Mesenteric fat pad (tissue), 1 donor: ENCODE measurements around the gene ADGRA1. TPM values are rescaled to one million over a fixed set of nuclear protein-coding genes. Genes with fewer than 3 reads are reported as not detected.

ENCODE experiments used
- DNase-seq: peaks from one replicate; pipeline ENCODE4 v3.0.0-alpha.2; 2020; ENCODE audit warnings: low spot score
- total RNA-seq: library from RNA; stranded (reverse); fragmentation: NEBNext Ultra II Directional; extraction: Animal tissue kit (Norgen Biotek cat#: 25700); gene quantifications from one replicate; pipeline ENCODE4 v1.2.1, GENCODE V29; 2021
- donor health status: DM: yes; HTN: yes; CAD: no.

Gene ADGRA1
- total RNA-seq, 1 donor from 2014 or later = not detected

DNA sequence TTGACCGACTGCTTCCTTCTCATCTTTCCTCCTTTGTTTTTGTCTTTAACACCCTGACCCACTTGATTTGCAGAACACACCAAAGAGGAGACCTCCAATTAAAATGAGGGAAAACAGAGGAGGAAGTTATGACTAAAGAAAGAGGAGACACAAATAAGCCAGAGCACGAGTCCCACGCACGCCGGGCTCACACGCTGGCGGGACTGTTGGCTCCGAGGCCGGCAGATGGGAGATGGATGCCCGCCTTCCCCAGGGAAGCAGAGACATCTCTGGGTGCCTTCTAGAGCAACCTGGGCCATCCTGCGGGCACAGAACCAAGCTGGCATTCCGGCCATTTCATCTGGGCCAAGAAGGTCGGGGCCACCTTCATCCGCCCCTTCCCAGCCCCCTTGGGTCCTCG, 5.6 kb downstream of the ADGRA1 start:
- no peak for DNase-seq

DNA sequence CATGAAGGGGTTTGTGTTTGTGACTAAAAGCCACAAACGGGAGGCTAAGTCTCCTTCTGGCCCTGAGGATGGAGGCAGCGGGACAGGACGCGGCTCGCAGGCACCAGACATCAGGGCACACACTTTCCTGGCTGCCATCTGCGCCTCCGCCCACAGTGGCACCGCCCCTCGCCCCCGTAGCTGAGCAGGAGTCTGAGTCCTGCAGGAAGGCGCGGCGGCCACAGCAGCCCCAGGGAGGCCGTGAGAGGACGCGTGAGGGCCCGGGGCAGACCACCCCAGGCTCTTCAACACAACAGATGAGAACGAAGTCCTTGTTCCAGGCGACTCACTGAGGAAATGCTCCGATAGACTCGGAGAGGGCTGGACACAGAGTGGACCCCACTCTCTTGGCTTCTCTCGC, 6.6 kb downstream of the ADGRA1 start:
- DNase-seq = no peak

DNA sequence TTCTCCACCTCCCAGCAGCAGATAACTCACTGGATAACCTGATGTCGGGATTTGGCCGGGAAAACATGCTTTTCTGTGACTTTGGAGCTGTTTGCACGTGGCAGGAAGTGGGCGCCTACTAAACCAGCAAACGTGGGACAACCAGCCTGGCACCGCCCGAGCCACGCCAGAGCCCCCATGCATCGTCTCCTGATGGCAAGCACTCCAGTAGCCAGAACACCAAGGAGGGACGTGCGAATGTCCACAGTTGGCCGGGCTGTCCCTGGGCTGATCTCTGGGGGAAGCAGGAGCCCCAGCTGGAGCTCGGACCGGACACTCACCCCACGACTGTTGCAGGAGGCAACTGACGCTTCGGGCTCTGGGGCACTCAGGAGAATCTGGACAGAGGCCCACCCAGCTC, 7.1 kb downstream of the ADGRA1 start:
- DNase-seq = no peak

DNA sequence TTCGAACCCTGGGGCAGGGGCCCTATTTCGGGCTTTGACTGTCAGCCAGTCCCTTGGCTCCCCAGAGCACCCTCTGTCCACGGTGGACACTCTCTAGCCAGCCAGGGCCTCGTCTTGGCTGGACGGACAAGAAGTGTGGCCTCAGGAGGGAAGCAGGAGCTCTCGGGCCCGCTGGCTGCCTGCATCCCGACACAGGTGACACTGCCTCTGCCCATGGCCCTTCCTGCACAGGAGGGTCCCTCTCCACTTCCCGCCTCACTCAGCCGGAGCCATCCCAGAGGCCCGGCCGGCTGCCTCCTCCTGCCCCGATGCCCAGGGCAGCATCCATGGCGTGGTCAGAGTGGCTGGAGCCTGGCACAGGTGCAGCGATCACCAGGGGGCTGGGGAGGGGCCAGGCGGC, 7.9 kb downstream of the ADGRA1 start:
- DNase-seq = no peak

DNA sequence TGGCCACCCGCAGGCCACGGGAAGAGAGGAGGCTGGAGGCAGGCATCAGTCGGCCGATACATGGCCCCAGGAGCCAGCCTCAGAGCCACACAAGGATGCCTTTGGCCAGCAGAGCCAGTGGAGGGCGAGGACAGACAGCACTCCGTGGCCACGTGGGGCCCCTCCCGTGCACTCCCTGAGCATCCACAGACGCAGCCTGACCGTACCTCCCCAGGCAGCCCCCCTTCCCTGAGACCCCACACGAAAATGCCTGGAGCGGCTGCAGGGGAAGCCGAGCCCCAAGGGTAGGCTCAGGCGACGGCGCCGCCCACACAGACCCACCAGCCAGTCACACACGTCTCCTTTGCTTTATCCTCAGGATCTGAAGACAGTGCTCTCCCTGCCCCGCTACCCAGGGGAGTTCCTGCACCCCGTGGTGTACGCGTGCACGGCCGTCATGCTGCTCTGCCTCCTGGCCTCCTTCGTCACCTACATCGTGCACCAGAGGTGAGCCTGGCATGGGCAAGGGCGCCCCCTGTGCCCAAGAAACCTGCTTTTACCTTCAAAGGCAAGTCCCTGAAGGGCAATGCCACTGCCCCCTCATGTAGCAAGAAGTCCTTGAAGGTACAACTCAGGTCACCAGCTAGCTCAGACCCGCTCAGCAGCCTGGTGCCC, 9.0 kb downstream of the ADGRA1 start:
- no peak for DNase-seq

DNA sequence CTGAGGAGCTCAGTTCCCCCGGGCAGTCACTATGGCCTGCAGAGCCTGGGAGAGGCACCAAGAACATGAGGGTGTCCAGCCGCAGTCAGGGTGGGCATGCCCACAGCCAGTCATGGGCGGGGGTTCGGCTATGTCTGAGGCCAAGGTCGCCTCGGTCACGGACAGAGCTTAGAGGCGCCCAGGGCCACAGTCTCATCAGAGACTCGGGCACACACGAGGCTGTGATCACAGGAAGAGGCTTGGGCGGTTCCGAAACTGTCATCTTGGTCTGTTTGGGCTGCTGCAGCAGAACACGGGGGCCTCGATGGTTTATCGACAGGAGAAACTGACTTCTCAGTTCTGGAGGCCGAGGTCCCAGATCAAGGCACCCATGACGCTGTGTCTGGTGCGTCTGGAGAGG, 9.7 kb downstream of the ADGRA1 start:
- DNase-seq = no peak

DNA sequence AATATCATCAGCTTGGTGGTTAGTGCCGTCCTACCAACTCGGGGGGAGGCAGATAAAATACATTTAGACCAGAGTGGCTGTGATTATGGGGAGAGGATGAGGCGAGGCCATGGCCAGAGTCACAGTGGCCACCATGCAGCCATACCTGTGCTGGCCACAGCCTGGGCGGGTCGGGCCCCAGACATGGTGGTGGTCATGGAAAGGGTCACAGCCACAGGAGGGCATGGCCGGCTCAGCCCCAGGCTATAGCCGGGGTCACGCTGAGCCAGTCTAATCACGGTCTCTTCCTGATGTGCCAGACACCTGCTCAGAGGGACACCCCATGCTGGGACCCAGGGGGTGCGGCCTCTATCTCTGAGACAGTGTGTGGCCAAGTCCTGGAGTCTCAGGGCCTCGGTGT, 10.2 kb downstream of the ADGRA1 start:
- DNase-seq = no peak

DNA sequence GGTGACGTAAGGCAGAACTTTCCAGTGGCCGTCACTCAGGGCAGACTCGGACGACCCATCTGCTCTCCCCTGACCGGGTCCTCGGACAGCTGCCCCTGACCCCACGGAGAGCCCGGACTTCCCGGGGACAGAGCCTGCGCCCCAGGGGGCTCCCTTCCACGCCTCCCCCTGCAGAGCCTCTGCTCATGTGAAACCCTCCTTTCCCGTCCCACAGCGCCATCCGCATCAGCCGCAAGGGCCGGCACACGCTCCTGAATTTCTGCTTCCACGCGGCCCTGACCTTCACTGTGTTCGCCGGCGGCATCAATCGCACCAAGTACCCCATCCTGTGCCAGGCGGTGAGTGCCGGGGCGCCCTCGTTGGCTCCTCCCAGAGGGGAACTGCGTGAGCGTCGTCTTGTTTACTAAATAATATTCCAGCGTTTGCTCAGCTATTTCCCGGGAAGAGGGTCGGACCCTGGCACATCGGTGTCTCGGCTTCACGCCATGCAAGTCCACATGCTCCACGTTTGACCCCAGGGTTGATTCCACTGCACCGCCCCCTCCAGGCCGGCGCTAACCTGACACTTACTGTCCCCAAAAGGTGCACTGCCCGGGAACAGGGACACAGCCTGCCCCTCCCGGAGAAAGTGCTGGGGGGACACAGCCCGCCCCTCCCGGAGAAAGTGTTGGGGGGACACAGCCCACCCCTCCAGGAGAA, 10.9 kb downstream of the ADGRA1 start:
- no peak for DNase-seq

DNA sequence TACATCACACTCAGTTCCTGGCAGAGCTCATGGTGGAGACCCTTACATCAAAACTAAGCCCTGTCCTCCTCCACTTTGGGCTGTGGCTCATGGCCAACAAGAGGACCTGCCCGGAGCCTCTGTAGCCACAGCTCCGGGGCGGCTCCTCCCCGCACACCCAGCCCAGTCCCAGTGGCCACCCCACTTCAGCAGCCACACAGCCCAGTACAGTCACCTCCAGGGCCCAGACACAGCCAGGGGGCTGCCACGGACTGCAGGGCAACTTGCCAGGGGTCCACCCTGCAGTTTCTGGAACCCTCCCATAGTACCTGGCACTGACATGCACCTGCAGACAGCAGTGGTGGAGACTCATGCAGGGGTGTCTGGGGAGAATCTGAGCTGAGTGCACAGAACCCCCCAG, 11.8 kb downstream of the ADGRA1 start:
- no peak for DNase-seq

DNA sequence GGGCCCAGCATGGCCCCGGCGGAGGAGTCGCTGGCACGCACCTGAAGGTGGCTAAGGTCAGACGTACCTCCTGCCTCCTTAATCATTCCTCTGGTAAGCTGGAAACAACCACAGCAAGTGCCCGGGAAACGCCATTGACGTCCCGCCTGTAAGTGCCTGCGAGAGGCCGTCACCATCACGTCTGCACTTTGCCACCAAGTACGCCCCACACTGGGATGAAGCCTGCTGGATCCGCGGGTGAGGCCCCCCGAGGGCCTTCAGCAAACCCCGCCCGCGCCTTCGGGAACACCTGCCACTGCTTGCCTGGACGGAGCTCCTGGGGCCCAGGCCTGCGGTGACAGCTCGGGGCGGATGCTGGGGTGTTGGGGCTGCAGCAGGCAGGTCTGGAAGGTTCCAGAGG, 12.5 kb downstream of the ADGRA1 start:
- DNase-seq = no peak

DNA sequence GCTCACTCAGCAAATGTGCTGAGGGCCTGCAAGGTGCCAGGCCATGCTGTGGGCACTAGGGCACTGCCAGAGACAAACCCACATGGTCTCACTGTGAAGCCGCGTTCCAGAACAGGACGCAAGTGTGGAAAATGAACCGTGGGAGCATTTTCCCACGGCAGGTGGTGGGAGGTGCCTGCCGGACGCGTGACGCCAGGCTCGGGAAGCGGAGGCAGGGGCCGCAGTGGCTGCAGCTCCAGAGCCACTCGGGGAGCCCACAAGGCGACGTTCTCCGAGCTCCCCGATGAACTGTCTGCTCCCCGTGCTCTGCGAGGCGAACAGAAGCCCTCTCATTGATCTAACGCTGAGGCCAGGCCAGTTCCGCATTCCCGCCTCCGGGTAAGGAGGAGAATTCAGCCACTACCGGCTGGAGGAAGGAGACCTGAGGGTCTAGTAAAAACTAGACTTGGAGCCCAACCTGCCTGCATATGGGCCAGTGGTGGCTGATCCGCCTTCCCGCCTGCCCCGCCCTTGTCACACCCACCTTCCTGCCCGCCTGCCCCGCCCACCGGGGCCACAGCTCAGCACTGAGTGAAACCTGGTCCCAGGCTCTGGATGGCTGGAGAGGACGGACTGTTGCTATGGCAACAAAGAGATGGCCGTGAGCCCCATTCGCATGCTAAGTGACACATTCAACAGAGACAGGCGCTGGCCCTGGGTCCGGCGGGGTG, 13.1 kb downstream of the ADGRA1 start:
- no peak for DNase-seq

DNA sequence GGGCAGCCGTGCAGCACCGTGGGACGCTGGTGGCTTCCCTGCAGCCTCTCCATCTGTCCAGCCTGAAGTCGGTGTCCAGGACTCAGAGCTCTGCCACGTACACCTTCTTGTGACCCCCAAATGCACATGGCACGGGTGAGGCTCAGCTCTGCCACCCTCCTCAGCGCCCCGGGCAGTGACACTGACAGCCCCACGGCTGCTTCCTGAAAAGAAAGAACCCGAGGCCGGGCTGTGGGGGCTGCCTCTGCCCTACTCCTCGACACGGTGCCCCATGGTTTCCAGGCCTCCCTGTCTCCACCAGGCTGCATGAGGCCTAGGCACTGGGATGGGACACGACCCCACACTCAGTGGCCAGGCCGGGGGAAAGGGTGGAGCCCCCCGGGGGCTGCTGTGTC, 13.7 kb downstream of the ADGRA1 start:
- DNase-seq = no peak

DNA sequence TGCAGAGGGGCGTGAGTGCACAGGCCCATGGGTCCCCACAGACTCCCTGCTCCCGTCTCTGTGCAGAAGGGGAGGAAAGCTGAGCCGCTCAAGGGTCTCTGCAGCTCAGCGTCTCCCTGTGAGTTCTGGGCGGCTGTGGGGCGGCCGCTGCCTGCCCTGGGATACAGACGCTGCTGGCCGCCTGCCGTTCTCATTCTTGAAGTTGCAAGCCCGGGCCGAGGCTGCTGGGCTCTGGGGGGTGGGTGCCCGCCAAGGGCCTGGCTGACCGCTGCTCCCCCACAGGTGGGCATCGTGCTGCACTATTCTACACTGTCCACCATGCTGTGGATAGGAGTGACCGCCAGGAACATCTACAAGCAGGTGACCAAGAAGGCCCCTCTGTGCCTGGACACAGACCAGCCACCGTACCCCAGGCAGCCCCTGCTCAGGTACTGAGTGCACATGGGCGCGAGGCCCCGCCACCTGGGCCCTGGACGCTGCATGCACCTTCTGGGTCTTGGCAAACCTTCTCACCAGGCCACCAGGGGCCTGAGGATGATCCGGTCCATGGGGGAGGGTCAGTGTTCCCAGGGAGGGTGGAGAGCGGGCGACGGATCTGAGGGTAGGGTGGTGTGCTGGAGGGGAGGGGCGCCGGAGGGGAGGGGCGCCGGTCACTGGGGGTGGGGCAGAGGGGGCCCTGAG, 14.8 kb downstream of the ADGRA1 start:
- DNase-seq = no peak

DNA sequence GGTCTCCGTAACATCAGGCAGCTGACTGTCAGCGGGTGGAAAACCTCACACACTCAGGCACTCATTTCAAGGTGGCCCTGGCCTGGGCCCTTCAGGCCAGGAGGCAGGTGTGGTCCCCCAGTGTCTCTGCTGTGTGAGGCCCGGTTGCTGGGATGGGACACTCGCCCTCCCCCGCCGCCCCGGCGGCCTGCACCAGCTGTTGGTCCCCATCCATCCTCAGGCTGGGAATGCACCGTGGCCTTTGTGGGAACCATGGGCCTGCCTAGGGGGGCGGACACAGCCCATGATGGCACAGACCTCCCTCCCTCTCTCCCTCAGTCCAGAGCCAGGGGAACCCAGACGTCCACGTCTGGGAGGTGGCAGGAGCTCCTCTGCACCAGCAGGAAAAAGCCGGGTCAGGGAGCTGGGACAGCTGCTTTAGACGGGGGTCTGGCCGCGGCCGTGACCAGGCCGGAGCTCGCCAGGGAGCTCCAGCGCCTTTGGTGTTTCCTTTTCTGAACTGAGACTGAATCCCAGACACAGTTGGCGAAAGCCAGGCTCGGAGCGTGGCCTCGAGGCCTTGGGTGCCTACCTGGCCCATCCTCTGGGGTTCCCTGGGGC, 15.7 kb downstream of the ADGRA1 start:
- DNase-seq = no peak

DNA sequence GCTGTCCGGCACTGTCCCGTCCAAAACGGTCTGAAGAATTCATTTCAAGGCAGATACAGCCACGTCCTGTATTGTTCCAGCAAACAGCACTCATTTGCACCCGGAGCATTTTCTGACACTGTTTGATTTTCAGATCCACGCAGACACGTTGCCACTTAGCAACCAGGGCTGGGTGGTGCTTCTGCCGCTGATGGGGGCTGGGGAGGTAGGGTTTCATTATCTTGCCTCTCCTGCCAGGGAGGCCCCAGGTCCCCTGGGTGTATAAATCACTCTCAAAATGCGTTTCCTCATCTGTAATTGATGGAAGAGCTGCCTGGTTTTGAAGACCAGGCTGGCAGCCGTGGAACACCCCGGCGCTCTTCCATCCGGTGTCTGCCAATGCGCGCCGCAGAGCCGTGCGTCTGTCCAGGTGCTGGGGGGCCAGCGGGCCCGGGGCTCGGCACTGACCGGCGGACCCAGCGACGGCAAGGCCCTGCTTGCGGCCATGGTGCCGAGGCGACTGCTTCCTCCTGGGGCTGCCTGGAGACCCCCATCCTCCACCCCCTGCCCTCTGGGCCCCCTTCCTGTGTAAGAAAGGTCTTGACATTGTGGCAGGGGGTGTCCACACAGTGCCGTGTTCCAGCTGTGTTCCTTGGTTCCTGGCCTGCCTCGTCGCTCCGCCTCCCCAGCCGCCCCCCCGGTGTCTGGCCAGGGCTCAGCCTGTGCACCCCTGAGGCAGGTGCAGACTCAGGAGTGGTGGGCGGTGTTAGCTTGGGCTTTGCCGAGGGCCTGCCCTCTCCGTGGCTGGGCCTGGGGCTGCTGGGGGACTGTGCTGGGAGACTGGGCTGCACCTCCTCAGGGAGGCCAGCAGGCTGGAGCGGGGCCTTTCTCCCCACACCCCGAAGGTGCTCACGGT, 16.6 kb downstream of the ADGRA1 start:
- no peak for DNase-seq

DNA sequence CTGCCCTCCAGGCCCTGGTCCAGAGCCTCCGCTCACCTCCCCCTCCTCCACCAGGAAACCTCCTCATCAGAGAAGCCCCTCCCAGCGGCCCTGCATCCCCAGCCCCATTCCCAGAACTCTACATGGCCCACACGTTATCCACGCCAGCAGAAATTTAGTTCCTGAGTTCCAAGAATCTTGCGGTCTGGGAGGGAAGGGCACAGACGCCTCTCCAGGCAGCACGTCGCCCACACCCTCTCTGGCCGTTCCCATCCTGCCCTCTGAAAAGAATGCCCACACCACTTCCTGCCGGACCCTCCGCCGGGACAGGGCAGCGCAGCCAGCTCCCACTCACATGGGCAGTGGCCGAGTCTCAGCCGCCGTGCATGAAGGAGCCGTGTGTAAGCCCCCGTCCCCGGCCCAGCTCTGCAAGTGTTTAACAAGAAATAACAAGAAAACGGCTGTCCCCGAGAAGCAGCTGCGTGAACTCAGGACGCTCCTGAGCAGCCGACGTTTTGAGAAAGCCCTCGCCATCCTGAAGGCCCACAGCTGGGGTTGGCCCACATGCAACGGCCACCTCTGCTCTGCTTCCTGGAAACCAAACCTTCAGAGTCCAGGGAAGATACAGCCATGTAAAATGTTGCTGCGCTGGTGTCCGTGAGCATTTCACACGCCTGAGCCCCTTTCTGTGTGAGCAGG, 17.4 kb downstream of the ADGRA1 start:
- no peak for DNase-seq

DNA sequence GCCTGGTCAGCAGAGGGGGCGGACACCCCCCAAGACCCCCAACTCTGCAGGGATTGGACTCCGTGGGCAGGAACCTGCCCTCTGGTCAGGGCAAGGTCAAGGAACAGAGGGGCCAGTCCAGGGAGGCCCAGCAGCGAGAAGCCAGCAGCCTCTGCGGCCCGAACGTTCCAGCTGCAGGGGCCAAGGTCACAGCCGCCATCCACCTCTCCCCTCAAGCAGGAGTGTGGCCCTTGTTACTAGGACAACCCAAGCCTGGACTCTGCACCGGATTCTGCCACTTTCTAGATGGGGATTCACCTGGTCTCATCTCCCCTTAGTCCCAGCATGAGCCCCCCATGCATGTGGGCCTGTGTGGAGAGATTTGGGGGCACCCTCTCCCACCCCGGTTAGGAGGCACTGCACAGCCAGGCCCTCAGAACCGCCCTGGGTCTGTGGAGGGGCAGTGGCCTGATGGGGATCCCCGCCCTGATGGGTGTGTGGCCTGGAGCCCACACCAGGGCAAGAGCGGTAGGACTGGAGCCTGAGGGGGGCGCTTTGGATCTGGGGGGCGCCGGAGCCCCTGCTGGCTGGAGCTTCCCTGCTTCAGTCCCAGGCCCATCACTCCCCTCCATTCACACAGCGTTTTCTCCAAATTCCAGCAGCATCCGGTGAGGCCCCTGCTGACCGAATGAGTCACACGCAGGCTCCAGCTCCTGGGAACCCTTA, 18.1 kb downstream of the ADGRA1 start:
- no peak for DNase-seq

DNA sequence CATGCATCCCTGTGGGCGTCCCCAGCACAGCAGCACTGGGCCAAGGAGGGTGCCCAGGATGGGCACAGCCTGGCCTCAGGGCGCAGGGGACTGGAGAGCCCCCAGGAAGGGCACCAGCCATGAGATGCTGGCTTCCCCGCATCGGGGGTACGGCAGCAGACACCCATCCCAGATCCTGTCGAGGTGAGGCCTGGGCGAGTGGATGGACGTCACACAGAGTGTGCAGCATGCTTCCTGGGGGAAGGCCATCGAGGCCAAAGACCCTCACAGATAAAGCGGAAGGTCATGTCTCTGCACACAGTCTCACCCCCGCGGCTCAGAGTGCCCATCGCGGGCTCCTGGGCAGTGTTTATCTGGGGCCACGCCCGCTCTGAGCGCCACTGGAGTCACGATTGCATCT, 18.8 kb downstream of the ADGRA1 start:
- no peak for DNase-seq

DNA sequence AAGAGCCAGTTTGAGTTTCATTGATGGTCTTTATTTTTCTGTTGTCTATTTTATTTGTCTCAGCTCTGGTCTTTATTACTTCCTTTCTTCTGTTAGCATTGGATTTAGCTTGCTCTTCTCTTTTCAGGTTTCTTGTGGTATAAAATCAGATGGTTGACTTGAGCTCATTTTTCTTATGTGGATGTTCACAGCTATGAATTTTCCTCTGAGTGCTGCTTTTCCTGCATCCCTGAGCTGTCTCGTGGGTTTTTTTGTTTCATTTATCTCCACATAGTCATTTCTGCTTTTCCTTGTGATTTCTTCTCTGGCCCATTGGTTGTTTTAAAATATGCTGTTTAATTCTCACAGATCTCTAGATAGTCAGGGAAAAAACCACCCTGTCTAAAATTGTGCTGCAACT, 19.7 kb downstream of the ADGRA1 start:
- no peak for DNase-seq
